Activated T-cell treated with anti-CD3 and anti-CD28 coated beads for 24 hours (primary cell): ENCODE results near the gene GPR78.

Experiments used
- DNase-seq: peaks from one replicate; pipeline ENCODE4 v3.0.0-alpha.2; 2020; ENCODE audit warnings: low read depth

GPR78 gene

GRCh38 chr4:8586671-8587468 lies 6.7 kb downstream of the GPR78 start:
- DNase-seq, result no peak

DNA sequence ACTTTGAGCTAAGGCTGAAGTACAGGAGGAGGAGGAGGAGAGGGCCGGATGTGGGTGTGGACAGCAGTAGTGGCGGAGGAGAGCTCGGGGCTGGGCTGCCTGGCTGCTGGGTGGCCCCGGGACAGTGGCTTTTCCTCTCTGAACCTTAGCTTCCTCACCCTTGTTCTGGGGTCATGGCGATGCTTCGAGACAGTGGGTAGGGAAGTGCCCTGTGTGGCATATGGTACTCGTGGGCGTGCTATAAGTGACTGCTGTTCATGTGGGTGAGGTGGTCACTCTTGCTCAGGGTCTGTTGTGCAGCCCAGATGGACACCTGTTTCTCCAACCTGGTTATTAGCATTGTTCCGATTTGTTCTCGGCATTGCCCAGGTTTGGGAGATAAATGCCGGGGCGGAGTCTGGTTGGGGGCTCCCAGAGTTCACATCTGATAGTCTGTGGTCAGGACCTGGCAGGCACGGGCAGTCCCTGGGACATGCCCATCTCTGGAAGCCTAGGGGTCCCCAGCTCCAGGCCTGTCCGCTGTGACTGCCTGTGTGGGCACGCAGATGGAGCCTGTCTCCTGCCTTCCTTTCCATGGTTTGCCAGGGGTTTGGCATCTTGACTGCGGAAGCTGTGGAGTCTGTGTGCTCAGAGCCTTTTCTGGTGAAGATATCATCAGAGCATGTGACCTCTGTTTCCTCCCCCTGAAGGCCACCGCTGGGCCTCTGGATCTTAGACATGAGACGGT lies 7.4 kb downstream of the GPR78 start:
- no peak for DNase-seq

DNA sequence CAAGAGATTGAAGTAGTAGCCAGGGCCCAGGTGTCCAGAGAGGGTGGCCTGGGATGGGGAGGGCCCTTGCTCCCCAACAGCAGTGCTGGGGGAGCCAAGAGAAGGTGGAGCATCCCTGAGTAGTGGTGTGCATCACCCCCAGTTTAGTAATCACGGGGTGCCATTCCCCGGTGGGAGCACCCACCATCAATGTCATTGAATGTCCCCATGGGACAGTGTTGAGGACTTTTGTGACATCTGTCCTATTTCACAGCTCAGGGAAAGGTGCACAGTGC lies 7.9 kb downstream of the GPR78 start:
- DNase-seq, result no peak

DNA sequence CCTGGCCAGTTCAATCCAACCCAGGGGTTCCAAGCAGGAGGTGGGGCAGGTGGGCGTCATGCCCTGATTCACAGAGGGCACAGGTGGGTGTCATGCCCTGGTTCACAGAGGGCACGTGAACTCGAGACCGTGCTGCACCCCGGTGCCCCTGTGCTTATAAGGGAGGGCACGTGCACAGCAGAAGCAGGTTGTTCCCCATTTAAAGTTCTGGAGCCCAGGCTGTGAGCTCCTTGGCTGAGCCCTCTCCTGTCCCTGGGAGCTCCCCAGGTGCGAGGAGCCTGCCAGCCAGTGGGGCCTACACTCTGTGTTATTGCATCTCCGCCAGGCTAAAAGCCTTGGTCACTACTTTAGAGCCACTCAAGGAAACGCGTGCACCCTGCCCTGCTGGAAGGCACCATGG lies 9.1 kb downstream of the GPR78 start:
- DNase-seq, result no peak

- DNase-seq, result no peak
Observed at GRCh38 chr4:8589823-8590545, 9.8 kb downstream of the GPR78 start.

DNA sequence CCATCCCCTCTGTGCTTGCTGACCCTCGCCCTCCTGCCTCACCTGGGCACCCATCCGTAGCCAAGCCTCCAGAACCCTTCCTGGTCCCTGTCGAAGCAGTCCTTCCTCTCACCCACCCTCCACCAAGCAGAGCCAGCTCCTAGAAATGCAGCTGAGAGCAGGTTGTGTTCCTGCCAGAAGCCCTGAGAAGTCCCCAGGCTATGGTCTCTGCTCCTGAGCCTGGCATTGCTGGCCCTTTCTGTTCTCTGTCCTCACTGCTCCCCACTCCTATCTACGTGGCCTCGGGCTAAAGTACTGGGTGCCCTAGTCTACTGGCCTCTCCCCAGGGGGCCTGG lies 10.3 kb downstream of the GPR78 start:
- no peak for DNase-seq

GRCh38 chr4:8591114-8591513 lies 10.9 kb downstream of the GPR78 start:
- no peak for DNase-seq

GRCh38 chr4:8591626-8592365 lies 11.6 kb downstream of the GPR78 start:
- no peak for DNase-seq

DNA sequence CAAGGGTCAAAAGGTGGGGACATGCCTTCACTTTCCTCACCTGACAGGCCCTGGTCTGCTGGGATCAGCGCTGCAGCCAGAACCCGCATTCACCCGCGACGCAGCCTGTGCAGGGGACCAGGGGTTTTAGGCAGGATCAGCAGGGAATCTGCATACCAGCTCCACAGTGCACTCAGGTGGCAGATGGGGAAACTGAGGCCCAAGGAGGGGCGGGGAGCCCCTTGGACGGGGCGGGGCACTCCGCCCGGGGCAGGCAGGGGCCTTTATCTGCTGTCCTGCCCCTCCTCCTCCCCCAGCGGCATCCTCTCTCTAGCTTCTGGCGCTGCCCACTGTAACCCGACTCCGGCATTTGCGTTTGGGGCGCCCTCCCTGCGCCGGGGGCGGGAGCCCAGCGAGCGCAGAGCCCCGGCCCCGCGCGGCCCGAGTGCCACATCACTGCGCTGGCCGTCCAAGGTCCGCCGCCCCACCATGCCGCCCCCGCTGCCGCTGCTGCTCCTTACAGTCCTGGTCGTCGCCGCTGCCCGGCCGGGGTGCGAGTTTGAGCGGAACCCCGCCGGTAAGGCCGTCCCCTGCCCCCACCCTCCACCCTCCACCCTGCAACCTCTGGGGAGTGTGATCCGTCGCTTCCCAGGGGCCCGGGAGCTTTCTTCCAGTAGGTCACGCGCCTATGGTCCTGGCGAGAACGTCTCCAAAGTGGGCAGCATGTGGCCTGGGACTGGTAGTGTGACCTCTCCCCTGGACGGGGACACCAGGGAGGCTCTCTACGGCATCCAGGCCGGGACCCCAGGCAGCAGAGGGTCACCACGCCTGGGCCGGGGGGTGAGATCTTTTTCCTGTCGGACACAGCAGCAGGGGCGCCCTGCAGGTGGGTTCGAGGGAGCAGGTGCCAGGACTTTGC lies 12.4 kb downstream of the GPR78 start, which contains the start of gene CPZ:
Gene CPZ, plus strand, starts transcription at position 400 of the 898 bp plus-strand sequence. Its CDS starts 69 bp downstream, at position 469.
- no peak for DNase-seq

DNA sequence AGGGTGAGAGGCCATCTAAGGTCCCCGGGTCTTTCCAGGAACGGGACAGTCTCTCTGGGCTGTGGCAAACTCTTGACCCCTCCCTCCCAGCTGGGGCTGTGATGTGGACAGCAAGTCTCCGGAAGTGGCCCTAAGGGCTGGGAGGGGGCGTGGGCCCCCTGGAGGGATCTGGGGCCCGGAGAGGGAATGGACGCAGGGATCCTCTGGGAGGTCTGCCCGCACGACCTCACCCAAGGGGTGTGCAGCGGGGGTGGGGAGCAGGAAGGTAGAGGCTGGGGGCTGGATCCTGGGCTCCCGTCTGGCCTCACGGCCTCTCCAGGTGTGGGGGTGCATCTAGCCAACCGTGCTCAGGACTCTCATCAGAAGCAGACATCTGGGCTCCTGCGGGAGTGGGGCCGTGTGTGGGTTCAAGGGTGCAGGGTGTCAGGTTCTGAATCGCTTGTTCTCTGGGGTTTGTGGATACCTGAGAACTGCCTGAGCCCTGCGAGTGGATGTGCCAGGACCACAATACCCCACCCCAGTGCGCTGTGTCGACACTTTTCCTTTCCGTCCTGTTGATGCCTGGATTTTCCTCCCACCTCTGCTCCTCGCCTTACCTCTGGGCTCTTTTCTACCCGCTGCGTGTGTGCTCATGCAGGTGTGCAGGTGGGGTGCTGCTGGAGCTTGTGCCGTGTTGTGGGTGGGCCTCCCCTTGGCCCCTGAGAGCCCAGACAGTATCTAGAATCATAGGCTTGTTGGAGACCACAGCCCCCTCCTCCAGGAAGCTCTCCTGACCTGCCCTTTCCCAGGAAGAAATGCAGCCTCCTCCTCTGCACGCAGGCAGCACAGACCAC lies 13.3 kb downstream of the GPR78 start:
- DNase-seq, result no peak

DNA sequence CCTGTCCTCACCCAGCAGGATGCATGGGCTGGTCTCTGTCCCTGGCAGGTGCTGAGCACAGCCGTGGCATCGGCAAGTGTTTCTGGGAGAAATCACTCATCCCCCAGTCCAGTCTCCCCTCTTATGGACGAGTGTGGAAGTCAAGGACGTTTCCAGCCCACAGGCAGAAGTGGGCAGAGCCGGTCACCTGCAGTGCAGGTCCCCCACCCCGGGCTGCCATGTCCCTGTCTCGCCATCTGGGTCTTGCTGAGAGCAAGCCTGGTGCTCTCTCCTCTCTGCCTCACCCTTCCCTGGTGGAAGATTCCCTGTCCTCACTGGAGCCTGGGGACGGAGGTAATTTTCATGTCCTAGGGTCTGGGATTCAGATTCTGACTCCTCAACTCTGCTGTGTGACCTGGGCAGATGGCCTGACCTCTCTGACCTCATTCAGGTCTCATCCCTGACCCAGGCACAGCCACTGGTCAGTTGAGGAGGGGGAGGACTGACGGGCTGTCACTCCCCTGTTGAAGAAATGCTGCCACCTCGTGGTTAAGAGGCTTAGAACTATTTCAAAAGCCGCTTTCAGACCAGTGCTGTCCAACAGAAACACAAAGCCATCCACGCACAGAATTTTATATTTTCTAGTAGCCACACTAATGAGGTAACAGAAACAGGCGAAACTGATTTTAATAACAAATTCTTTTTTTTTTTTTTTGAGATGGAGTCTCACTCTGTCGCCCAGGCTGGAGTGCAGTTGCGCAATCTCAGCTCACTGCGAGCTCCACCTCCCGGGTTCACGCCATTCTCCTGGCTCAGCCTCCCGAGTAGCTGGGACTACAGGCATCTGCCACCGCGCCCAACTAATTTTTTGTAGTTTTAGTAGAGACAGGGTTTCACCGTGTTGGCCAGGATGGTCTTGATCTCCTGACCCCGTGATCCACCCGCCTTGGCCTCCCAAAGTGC lies 14.2 kb downstream of the GPR78 start:
- DNase-seq, result no peak

DNA sequence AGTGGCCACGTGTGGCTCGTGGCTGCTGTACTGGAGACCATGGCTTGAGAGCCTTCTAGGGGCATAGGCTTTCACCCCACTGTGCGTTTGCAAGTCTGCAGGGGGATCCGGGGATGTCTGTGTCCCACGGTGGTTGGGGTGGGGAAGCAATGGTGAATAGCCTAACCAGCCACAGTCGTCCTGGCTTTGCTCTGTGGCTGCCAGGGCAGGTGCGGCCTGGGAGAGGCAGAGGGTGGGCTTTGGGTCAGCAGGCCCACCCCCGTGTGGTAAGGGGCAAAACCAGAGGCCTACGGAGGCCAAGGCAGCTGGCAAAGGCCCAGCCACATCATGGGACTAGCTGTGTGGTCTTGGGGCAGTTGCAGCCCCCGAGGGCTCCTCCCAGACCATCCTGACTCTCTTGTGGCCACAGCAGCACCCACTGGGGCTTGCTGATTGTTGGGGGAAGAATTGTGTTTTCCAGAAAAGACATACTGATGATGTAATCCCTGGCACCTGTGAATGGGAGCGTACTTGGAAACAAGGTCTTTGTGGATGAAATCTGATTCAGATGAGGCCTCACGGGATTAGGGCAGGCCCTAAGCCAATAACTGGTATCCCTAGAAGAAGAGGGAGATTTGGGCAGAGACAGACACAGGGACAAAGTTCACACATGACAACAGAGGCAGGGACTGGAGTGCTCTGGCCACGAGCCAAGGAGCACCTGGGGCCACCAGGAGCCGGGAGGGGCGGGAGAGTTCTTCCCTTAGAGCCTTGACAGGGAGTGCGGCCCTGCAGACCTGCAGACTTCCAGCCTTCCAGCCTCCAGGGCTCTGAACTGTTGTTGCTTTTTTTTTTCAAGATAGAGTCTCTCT lies 15.3 kb downstream of the GPR78 start:
- DNase-seq, result no peak

DNA sequence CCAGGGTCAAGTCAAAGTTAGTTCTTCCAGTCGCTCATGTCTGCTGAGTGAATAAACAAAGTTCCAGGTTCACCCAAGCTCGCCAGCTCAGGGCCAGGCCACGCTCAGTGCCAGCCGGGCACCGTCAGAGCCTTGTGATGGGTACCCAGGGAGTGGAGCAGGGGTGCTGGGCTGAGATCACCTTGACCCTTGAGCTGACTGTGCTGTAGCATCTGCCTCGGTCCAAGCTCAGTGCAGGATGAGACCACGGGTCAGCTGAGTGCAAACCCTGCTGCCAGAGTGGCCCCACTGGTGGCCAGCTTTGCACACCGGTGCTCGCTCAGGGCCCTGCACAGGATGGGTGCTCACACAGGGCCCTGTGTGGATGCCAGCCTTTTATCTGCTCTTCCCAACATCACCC lies 16.7 kb downstream of the GPR78 start:
- no peak for DNase-seq

- DNase-seq, result no peak
Observed at GRCh38 chr4:8597319-8597718, 17.1 kb downstream of the GPR78 start.

GRCh38 chr4:8597791-8598190 lies 17.6 kb downstream of the GPR78 start:
- DNase-seq, result no peak

DNA sequence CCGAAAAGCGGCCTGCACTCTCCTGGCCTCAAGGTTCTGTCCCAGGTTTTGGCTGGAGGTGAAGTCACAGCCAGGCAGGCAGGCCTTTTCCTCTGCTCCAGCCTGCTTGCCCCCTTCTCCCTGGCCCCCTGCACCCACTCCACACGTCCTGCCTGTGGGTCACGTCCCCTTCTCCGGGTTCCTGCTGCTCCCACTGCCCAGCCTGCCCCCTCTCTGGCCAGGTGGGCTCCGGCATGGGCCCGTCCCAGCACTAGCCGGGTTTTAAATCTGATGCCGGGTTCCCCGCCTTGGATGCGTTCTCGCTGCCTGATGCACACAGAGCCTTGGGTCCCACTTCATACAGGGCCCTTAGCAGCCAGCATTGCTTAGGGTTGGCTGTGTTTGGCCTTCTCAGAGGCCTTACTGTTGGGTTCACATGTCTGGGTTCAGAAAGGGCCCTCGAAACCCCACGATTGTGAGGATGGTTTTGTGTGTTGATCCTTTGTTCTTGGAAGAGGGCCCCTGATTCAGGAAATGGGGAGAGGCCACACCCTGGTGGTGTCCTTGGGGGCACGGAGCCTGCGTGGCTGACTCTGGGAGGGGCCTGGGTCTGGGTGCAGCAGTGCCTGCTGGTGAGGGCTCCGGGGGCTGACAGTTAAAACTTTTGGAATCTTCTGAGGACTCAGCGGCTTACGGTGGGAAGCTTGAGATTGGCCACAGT lies 18.3 kb downstream of the GPR78 start:
- no peak for DNase-seq

DNA sequence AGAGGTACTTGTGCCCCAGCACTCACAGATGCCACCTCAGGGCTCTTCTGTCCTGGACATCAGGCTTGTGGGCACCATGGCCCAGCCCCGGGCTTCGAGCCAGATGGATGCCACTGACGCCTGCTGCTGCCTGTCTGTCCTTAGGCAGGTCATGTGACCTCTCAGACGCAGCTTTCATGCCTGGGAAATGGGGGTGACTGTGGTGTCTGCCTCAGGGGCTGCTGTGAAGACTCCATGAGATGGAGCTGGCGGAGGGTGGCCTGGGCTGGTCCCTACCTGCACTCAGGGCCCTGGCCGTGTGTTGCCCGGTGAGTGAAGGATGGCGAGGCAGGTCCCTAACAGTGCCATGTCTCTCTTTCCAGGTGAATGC lies 18.9 kb downstream of the GPR78 start:
- DNase-seq, result no peak

DNA sequence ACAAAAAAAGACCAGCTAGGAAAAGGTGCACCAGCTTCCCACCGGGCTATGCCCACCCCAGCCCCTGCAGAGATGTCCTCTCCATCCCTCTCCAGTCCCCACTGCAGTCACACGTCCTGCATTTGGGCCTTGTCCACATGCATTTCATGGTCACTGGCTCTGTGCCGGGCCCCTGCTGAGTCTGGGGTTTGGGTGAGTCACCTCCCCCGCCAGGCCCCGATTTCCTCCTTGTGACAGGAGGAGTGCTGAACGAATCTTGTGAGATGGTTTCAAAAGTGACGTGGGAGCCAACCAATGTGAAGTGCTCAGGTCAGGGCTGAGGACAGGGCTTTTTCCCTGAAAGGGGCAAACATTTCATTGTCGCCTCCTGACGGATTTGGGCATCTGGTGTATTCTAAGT lies 19.5 kb downstream of the GPR78 start:
- no peak for DNase-seq
